Measurements from ENCODE around the gene AHR. TPM values are rescaled to one million over a fixed set of nuclear protein-coding genes. Genes with fewer than 3 reads are reported as not detected.

AHR gene
- total RNA-seq, 1 experiment from 2014 or later: 6.1 TPM

DNA sequence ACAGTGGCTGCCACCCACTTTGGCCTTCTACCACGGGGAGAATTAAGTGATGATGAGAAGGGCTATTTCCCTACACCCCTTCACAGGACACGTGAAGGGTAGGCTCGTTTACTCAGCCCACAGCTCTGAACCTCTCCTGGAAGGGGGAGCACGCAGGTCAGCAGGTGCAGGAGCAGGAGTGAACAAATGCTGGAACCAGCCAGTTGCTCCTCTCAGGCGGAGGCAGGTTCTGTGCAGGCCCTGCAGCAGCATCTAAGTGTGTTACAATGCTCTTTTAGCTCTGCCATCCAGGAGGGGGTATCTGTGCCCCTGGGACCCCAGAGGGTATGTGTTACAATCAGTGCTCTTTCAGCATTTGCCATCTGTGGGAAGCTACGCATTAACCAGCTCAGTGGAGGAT lies 61.2 kb downstream of the AHR start:
- Histone ChIP-seq H3K4me1 (ENCODE audit: insufficient read depth, low read length) (no peaks in the 10 kb centered on the region), H2BK120ac (ENCODE audit: low read depth, low read length, poor library complexity, severe bottlenecking) (no peak overlapping the region), H4K91ac (ENCODE audit: insufficient read length, low read depth, low read length) (no peak overlapping the region), H2BK5ac (ENCODE audit: insufficient read length, low read length) (no peak overlapping the region), H3K23ac (ENCODE audit: insufficient read length, low read depth, low read length) (no peak overlapping the region), H3T11ph (ENCODE audit: low read length) (no peak overlapping the region), H2BK20ac (ENCODE audit: low read depth, low read length, poor library complexity, severe bottlenecking) (no peak overlapping the region), H3K27me3 (ENCODE audit: insufficient read depth, low read length) (no peaks in the 10 kb centered on the region), H3K23me2 (ENCODE audit: insufficient read length, low read depth, low read length, poor library complexity, severe bottlenecking) (no peaks in the 10 kb centered on the region), H3K79me1 (ENCODE audit: insufficient read depth, low read depth, low read length, poor library complexity, severe bottlenecking) (no peaks in the 10 kb centered on the region), H2BK15ac (ENCODE audit: low read depth, low read length) (no peak overlapping the region), H4K5ac (ENCODE audit: insufficient read length, low read depth, low read length) (no peak overlapping the region), H4K8ac (replicated peaks; ENCODE audit: insufficient read length, low read depth, low read length) (no peak overlapping the region), H4K20me1 (ENCODE audit: control insufficient read depth, insufficient read depth, insufficient read length) (no peaks in the 10 kb centered on the region), H2AFZ (ENCODE audit: low read length) (no peak overlapping the region), H3K9me3 (ENCODE audit: control insufficient read depth, low read depth, low read length) (no peaks in the 10 kb centered on the region), H3K9ac (ENCODE audit: extremely low read depth, insufficient read length, low read length) (no peak overlapping the region), H3K56ac (ENCODE audit: insufficient read length, low read depth, low read length) (no peak overlapping the region), H3K79me2 (ENCODE audit: insufficient read depth, low read length) (no peaks in the 10 kb centered on the region), H2AK5ac (ENCODE audit: insufficient read length, low read length) (no peak overlapping the region), H3K18ac (ENCODE audit: insufficient read length, low read depth, low read length) (no peak overlapping the region), H3K14ac (ENCODE audit: insufficient read depth, low read length) (no peak overlapping the region), H3K4me2 (ENCODE audit: insufficient read depth, insufficient read length, low read length) (no peak overlapping the region), H2BK12ac (ENCODE audit: insufficient read length, low read depth, low read length) (no peak overlapping the region), H3K27ac (ENCODE audit: insufficient read length, low read depth, low read length) (no peak overlapping the region), H3K4ac (ENCODE audit: low read depth, low read length) (no peak overlapping the region)
- no peaks in the 10 kb centered on the region for H3K27me3 Mint-ChIP-seq (ENCODE audit: low read depth)
- no peak for DNase-seq
- TF ChIP-seq, protein P1, sequence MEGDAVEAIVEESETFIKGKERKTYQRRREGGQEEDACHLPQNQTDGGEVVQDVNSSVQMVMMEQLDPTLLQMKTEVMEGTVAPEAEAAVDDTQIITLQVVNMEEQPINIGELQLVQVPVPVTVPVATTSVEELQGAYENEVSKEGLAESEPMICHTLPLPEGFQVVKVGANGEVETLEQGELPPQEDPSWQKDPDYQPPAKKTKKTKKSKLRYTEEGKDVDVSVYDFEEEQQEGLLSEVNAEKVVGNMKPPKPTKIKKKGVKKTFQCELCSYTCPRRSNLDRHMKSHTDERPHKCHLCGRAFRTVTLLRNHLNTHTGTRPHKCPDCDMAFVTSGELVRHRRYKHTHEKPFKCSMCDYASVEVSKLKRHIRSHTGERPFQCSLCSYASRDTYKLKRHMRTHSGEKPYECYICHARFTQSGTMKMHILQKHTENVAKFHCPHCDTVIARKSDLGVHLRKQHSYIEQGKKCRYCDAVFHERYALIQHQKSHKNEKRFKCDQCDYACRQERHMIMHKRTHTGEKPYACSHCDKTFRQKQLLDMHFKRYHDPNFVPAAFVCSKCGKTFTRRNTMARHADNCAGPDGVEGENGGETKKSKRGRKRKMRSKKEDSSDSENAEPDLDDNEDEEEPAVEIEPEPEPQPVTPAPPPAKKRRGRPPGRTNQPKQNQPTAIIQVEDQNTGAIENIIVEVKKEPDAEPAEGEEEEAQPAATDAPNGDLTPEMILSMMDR (conservative IDR thresholded peaks at IDR 0.05): no peak
- peaks cover 3 to 12% of the 10 kb centered on the region in 2 experiments; a peak in 3 of 4 replicates for H3K4me1 Mint-ChIP-seq
- no peak overlapping the region for H3K27ac Mint-ChIP-seq
- peaks cover 0 to 22% (median 7%) of the 10 kb centered on the region in 3 experiments; a peak in 4 of 7 replicates for H3K36me3 Mint-ChIP-seq (ENCODE audit: insufficient read depth in 1 of 3, low read depth in 3 of 3)
- WGBS (ENCODE audit: extremely low coverage, insufficient read length, low lambda C conversion rate): no CpG with 5 or more reads among the region's 6 CpGs
- H3K9me3 Mint-ChIP-seq: peaks cover 6 to 13% of the 10 kb centered on the region in 2 experiments; a peak in 4 of 5 replicates
- H3K4me3 Mint-ChIP-seq: no peak overlapping the region

Data from H9 (cell line).